ENCODE results near the gene RBM14.

Gene RBM14

GRCh38 chr11:66625752-66626149 is 9.3 kb downstream of the RBM14 start:
- TF ChIP-seq CTCF (conservative IDR thresholded peaks at IDR 0.05; ENCODE audit: control insufficient read depth, insufficient read depth, low read depth, low read length), result no peak
- DNase-seq (ENCODE audit: low read depth), result no peak
- no peak overlapping the region for H3K4me3 ChIP-seq (ENCODE audit: control insufficient read depth, low read depth, low read length)

GRCh38 chr11:66626382-66626781 is 10.0 kb downstream of the RBM14 start:
- TF ChIP-seq CTCF (conservative IDR thresholded peaks at IDR 0.05; ENCODE audit: control insufficient read depth, insufficient read depth, low read depth, low read length), result no peak
- no peak overlapping the region for H3K4me3 ChIP-seq (ENCODE audit: control insufficient read depth, low read depth, low read length)
- DNase-seq (ENCODE audit: low read depth), result no peak

- no peak for TF ChIP-seq CTCF (conservative IDR thresholded peaks at IDR 0.05; ENCODE audit: control insufficient read depth, insufficient read depth, low read depth, low read length)
- no peak overlapping the region for H3K4me3 ChIP-seq (ENCODE audit: control insufficient read depth, low read depth, low read length)
- no peak for DNase-seq (ENCODE audit: low read depth)
Observed at GRCh38 chr11:66626926-66627325, 10.5 kb downstream of the RBM14 start.

GRCh38 chr11:66628061-66628603 is 11.7 kb downstream of the RBM14 start:
- H3K4me3 ChIP-seq (ENCODE audit: control insufficient read depth, low read depth, low read length), result no peak overlapping the region
- DNase-seq (ENCODE audit: low read depth), result no peak
- no peak for TF ChIP-seq CTCF (conservative IDR thresholded peaks at IDR 0.05; ENCODE audit: control insufficient read depth, insufficient read depth, low read depth, low read length)

- DNase-seq (ENCODE audit: low read depth), result no peak
- no peak for TF ChIP-seq CTCF (conservative IDR thresholded peaks at IDR 0.05; ENCODE audit: control insufficient read depth, insufficient read depth, low read depth, low read length)
- no peak overlapping the region for H3K4me3 ChIP-seq (ENCODE audit: control insufficient read depth, low read depth, low read length)
Observed at GRCh38 chr11:66629356-66629755, 12.9 kb downstream of the RBM14 start.

- no peak for TF ChIP-seq CTCF (conservative IDR thresholded peaks at IDR 0.05; ENCODE audit: control insufficient read depth, insufficient read depth, low read depth, low read length)
- no peak overlapping the region for H3K4me3 ChIP-seq (ENCODE audit: control insufficient read depth, low read depth, low read length)
Observed at GRCh38 chr11:66631883-66632282, 15.5 kb downstream of the RBM14 start.

GRCh38 chr11:66632952-66633351 is 16.5 kb downstream of the RBM14 start:
- no peak for DNase-seq (ENCODE audit: low read depth)
- TF ChIP-seq CTCF (conservative IDR thresholded peaks at IDR 0.05; ENCODE audit: control insufficient read depth, insufficient read depth, low read depth, low read length), result no peak
- no peak overlapping the region for H3K4me3 ChIP-seq (ENCODE audit: control insufficient read depth, low read depth, low read length)

More at GRCh38 chr11:66631883-66632282, 15.5 kb downstream of the RBM14 start:
- no peak for DNase-seq (ENCODE audit: low read depth)
